ENCODE data around the gene C1R.

- TF ChIP-seq CTCF (IDR thresholded peaks at IDR 0.05) (no peak), REST (IDR thresholded peaks at IDR 0.05; ENCODE audit: insufficient read depth in 1 of 2, low read depth in 2 of 2, low read length in 1 of 2) (no peak), POLR2AphosphoS5 (IDR thresholded peaks at IDR 0.05; ENCODE audit: low read depth, low read length) (no peak), SIN3A (IDR thresholded peaks at IDR 0.05; ENCODE audit: borderline replicate concordance, insufficient read depth, low read depth, low read length) (no peak)
Measured at GRCh38 chr12:7125632-7126227, 33.5 kb upstream of the C1R start.

Measured in Panc1 (cell line).